ENCODE data around the gene AIRE. TPM values are rescaled to one million over a fixed set of nuclear protein-coding genes. Genes with fewer than 3 reads are reported as not detected.

AIRE gene
- total RNA-seq, 1 donor from 2014 or later = not detected

- no peak overlapping the region for H3K27ac Mint-ChIP-seq
- H3K4me1 Mint-ChIP-seq = no peaks in the 10 kb centered on the region
- intact Hi-C loops (cut with micrococcal nuclease) = no loop called here
- ChIA-PET POLR2A (no interaction called here), CTCF (no interaction called here)
- H3K4me3 Mint-ChIP-seq = no peak overlapping the region
- ATAC-seq (ENCODE audit: low read depth) (no peak), DNase-seq (no peak)
- peaks cover 61% of the 10 kb centered on the region for H3K36me3 Mint-ChIP-seq (ENCODE audit: low read depth)
- H3K27me3 Mint-ChIP-seq = no peaks in the 10 kb centered on the region
- no peaks in the 10 kb centered on the region for H3K9me3 Mint-ChIP-seq
- no peak for TF ChIP-seq CTCF (IDR thresholded peaks at IDR 0.05)
Measured at GRCh38 chr21:44314561-44314960, 28.9 kb downstream of the AIRE start.

GRCh38 chr21:44315691-44316203 lies 30.1 kb downstream of the AIRE start:
- POLR2A ChIA-PET = interaction anchor here (0.6 kb wide), 1 partner anchor 13 kb away, joined by 8 read pairs; no protein-coding TSS in a partner anchor
- H3K27ac Mint-ChIP-seq = no peak overlapping the region
- CTCF ChIA-PET = no interaction called here
- DNase-seq (no peak), ATAC-seq (ENCODE audit: low read depth) (no peak)
- no peaks in the 10 kb centered on the region for H3K27me3 Mint-ChIP-seq
- H3K36me3 Mint-ChIP-seq (ENCODE audit: low read depth) = peaks cover 65% of the 10 kb centered on the region
- no peaks in the 10 kb centered on the region for H3K9me3 Mint-ChIP-seq
- no peak overlapping the region for H3K4me3 Mint-ChIP-seq
- intact Hi-C loops (cut with micrococcal nuclease) = no loop called here
- TF ChIP-seq CTCF (IDR thresholded peaks at IDR 0.05) = no peak
- H3K4me1 Mint-ChIP-seq = no peaks in the 10 kb centered on the region

- Mint-ChIP-seq H3K4me1 (no peaks in the 10 kb centered on the region), H3K27me3 (no peaks in the 10 kb centered on the region), H3K9me3 (no peaks in the 10 kb centered on the region), H3K36me3 (ENCODE audit: low read depth) (peaks cover 59% of the 10 kb centered on the region), H3K27ac (no peak overlapping the region), H3K4me3 (no peak overlapping the region)
- intact Hi-C loops (cut with micrococcal nuclease) = no loop called here
- DNase-seq (no peak), ATAC-seq (ENCODE audit: low read depth) (no peak)
- ChIA-PET CTCF (no interaction called here), POLR2A (no interaction called here)
- no peak for TF ChIP-seq CTCF (IDR thresholded peaks at IDR 0.05)
Measured at GRCh38 chr21:44316277-44316900, 30.7 kb downstream of the AIRE start.

GRCh38 chr21:44317241-44317782 lies 31.6 kb downstream of the AIRE start:
- intact Hi-C loops (cut with micrococcal nuclease) = no loop called here
- peaks cover 54% of the 10 kb centered on the region for H3K36me3 Mint-ChIP-seq (ENCODE audit: low read depth)
- ChIA-PET CTCF (no interaction called here), POLR2A (no interaction called here)
- no peaks in the 10 kb centered on the region for H3K4me1 Mint-ChIP-seq
- no peak overlapping the region for H3K4me3 Mint-ChIP-seq
- H3K9me3 Mint-ChIP-seq = no peaks in the 10 kb centered on the region
- TF ChIP-seq CTCF (IDR thresholded peaks at IDR 0.05) = no peak
- ATAC-seq (ENCODE audit: low read depth) (no peak), DNase-seq (no peak)
- H3K27ac Mint-ChIP-seq = no peak overlapping the region
- H3K27me3 Mint-ChIP-seq = no peaks in the 10 kb centered on the region

GRCh38 chr21:44317871-44318270 lies 32.2 kb downstream of the AIRE start:
- no peak for ATAC-seq (ENCODE audit: low read depth)
- intact Hi-C loops (cut with micrococcal nuclease) = no loop called here
- no peaks in the 10 kb centered on the region for H3K27me3 Mint-ChIP-seq
- peaks cover 54% of the 10 kb centered on the region for H3K36me3 Mint-ChIP-seq (ENCODE audit: low read depth)
- TF ChIP-seq CTCF (IDR thresholded peaks at IDR 0.05) = no peak
- no peak for DNase-seq
- H3K9me3 Mint-ChIP-seq = no peaks in the 10 kb centered on the region
- ChIA-PET CTCF (no interaction called here), POLR2A (no interaction called here)
- H3K4me1 Mint-ChIP-seq = no peaks in the 10 kb centered on the region
- no peak overlapping the region for H3K4me3 Mint-ChIP-seq
- no peak overlapping the region for H3K27ac Mint-ChIP-seq
